CD14-positive monocyte (primary cell): Measurements from ENCODE around the gene RPL18. TPM values are rescaled to one million over a fixed set of nuclear protein-coding genes. Genes with fewer than 3 reads are reported as not detected.

Source experiments
- DNase-seq, 3 donors: peaks; one replicate each; pipeline ENCODE4 v3.0.0-alpha.2; 2011 to 2022
- H2AFZ ChIP-seq: 2 replicates; pipeline ENCODE4 v1.6.0; 2012; ENCODE audit warnings: mild to moderate bottlenecking, low read depth, low read length, inconsistent platforms; ENCODE audit not compliant: insufficient read depth, poor library complexity, severe bottlenecking
- H3K27ac ChIP-seq, 2 donors: 1 replicate in 1 of 2; 2 replicates in 1 of 2; pipeline ENCODE4 v1.5.1; 2012 to 2013; ENCODE audit warnings: low read length in 2 of 2, control low read depth in 1 of 2, inconsistent platforms in 1 of 2, low read depth in 1 of 2, mild to moderate bottlenecking in 1 of 2
- H3K27me3 ChIP-seq, 2 donors: one replicate each; pipeline versions ENCODE4 v1.6.0 to v1.6.1; 2011 to 2013; ENCODE audit warnings: low read length in 2 of 2; ENCODE audit not compliant: control insufficient read depth in 2 of 2, insufficient read depth in 2 of 2
- H3K36me3 ChIP-seq, 2 donors: replicated peaks in 1 of 2; 1 replicate in 1 of 2; 2 replicates in 1 of 2; pipeline versions ENCODE4 v1.5.1 to v1.6.1; 2012 to 2013; ENCODE audit warnings: low read length in 2 of 2, control low read depth in 1 of 2, inconsistent platforms in 1 of 2, mild to moderate bottlenecking in 1 of 2; ENCODE audit not compliant: insufficient read depth in 2 of 2, control insufficient read depth in 1 of 2
- H3K4me1 ChIP-seq, 2 donors: 1 replicate in 1 of 2; 2 replicates in 1 of 2; pipeline versions ENCODE4 v1.5.1 to v1.6.1; 2012 to 2013; ENCODE audit warnings: low read length in 2 of 2, control low read depth in 1 of 2, inconsistent platforms in 1 of 2, mild to moderate bottlenecking in 1 of 2, moderate library complexity in 1 of 2; ENCODE audit not compliant: insufficient read depth in 2 of 2, control insufficient read depth in 1 of 2
- H3K4me2 ChIP-seq: replicated peaks from 2 replicates; pipeline ENCODE3; 2012; ENCODE audit warnings: low read length, moderate library complexity, mild to moderate bottlenecking; ENCODE audit not compliant: poor library complexity, severe bottlenecking; ENCODE audit errors: extremely low read depth
- H3K4me3 ChIP-seq, 3 experiments: fragments of 200-600 bp in 1 of 3; sonication (generic) in 1 of 3; replicated peaks in 1 of 3; 1 replicate in 2 of 3; 2 replicates in 1 of 3; pipeline ENCODE4 v1.5.1; 2011 to 2013; ENCODE audit warnings: low read length in 3 of 3, mild to moderate bottlenecking in 3 of 3, control low read depth in 2 of 3, low read depth in 2 of 3, inconsistent platforms in 1 of 3, moderate library complexity in 1 of 3
- H3K79me2 ChIP-seq: 2 replicates; pipeline ENCODE4 v1.6.0; 2012; ENCODE audit warnings: mild to moderate bottlenecking, control low read depth, inconsistent platforms, low read length, moderate library complexity; ENCODE audit not compliant: insufficient read depth
- H3K9ac ChIP-seq: 2 replicates; pipeline ENCODE4 v1.6.0; 2017; ENCODE audit warnings: low read length, mild to moderate bottlenecking; ENCODE audit not compliant: insufficient read depth, poor library complexity, severe bottlenecking
- H3K9me3 ChIP-seq, 2 donors: replicated peaks in 1 of 2; 1 replicate in 1 of 2; 2 replicates in 1 of 2; pipeline versions ENCODE4 v1.5.1 to v1.6.1; 2012 to 2013; ENCODE audit warnings: low read length in 2 of 2, control low read depth in 1 of 2; ENCODE audit not compliant: control insufficient read depth in 1 of 2, insufficient read depth in 1 of 2
- H4K20me1 ChIP-seq: 2 replicates; pipeline ENCODE4 v1.6.0; 2012; ENCODE audit warnings: mild to moderate bottlenecking, low read length, control low read depth, moderate library complexity; ENCODE audit not compliant: insufficient read depth
- H3K27ac Mint-ChIP-seq, 7 donors: one replicate each; pipeline ENCODE4 v1.8.0; 2020; ENCODE audit warnings: mild to moderate bottlenecking in 7 of 7, mixed read lengths in 7 of 7, moderate library complexity in 6 of 7, inconsistent platforms in 2 of 7
- H3K27me3 Mint-ChIP-seq, 3 donors: one replicate each; pipeline ENCODE4 v1.8.0; 2021 to 2022; ENCODE audit warnings: low read depth in 3 of 3, mild to moderate bottlenecking in 3 of 3, mixed read lengths in 3 of 3, moderate library complexity in 3 of 3, inconsistent platforms in 1 of 3
- H3K36me3 Mint-ChIP-seq, 2 donors: one replicate each; pipeline ENCODE4 v1.8.0; 2020; ENCODE audit warnings: mixed read lengths in 2 of 2, inconsistent platforms in 1 of 2, mild to moderate bottlenecking in 1 of 2
- H3K4me1 Mint-ChIP-seq: one replicate; pipeline ENCODE4 v1.8.0; 2020; ENCODE audit warnings: mild to moderate bottlenecking, mixed read lengths
- H3K4me3 Mint-ChIP-seq, 2 donors: one replicate each; pipeline ENCODE4 v1.8.0; 2020; ENCODE audit warnings: mild to moderate bottlenecking in 2 of 2, mixed read lengths in 2 of 2, moderate library complexity in 1 of 2
- H3K9me3 Mint-ChIP-seq, 7 donors: one replicate each; pipeline ENCODE4 v1.8.0; 2020 to 2022; ENCODE audit warnings: mixed read lengths in 7 of 7, mild to moderate bottlenecking in 6 of 7, moderate library complexity in 6 of 7, inconsistent platforms in 2 of 7
- CTCF ChIP-seq: fragments of 200-600 bp; IDR thresholded peaks from one replicate; pipeline ENCODE4 v1.8.0; 2022; ENCODE audit warnings: antibody characterized with exemption, mild to moderate bottlenecking
- WGBS: methylation state at CpG from one replicate; pipeline ENCODE4 v1.1.5; 2013; ENCODE audit warnings: missing lambda C conversion rate; ENCODE audit not compliant: insufficient coverage; 5-methylcytosine and 5-hydroxymethylcytosine counted together
- intact Hi-C, 2 donors: fragments of 100-400 bp; cut with micrococcal nuclease; formaldehyde crosslinking; loops; one replicate each; pipeline versions ENCODE4 v1.15.0 to v1.15.1; 2023
- polyA plus RNA-seq, 3 donors: library from polyadenylated mRNA; depleted of rRNA in 1 of 3; unstranded in 2 of 3; stranded (reverse) in 1 of 3; fragments of 300-500 nt in 2 of 3; fragments of >200 nt in 1 of 3; fragmentation: Illumina TruSeq in 2 of 3; gene quantifications; 1 replicate in 2 of 3; 2 replicates in 1 of 3; pipeline ENCODE4 v1.2.3, GENCODE V29; 2012 to 2021

RPL18 gene
- polyA plus RNA-seq, 3 donors: 803 to 1,540 (median 892) TPM

- H3K4me1 ChIP-seq: peaks cover 58 to 63% of the 10 kb centered on the region in 2 donors
Observed at GRCh38 chr19:48618278-48618915, 581 bp downstream of the RPL18 start.

More at GRCh38 chr19:48618278-48618915, 581 bp downstream of the RPL18 start:
- peak overlapping the region; percentile 82 to 93 for H3K27ac ChIP-seq
- Mint-ChIP-seq H3K9me3 (peaks cover 0 to 3% (median 0%) of the 10 kb centered on the region in 7 donors), H3K4me3 (peak overlapping the region; percentile 94 to 97), H3K4me1 (peaks cover 51% of the 10 kb centered on the region), H3K36me3 (peaks cover 29 to 33% of the 10 kb centered on the region in 2 donors), H3K27ac (peak overlapping the region; percentile 95 to 99 (median 98)), H3K27me3 (peaks cover 0 to 2% (median 0%) of the 10 kb centered on the region in 3 donors)
- H3K4me3 ChIP-seq: peak overlapping the region; percentile 93 to 99 (median 96)
- H3K4me2 ChIP-seq: peak overlapping the region; percentile 96
- H3K27me3 ChIP-seq: no peaks in the 10 kb centered on the region
- peaks cover 30 to 31% of the 10 kb centered on the region in 2 donors for H3K36me3 ChIP-seq
- H3K9me3 ChIP-seq: no peaks in the 10 kb centered on the region
- TF ChIP-seq CTCF: no peak
- peaks cover 49% of the 10 kb centered on the region for H3K79me2 ChIP-seq
- peak overlapping the region; percentile 93 for H3K9ac ChIP-seq
- DNase-seq: no peak
- 2% methylated on average over 18 of the region's 18 CpGs for WGBS
- H2AFZ ChIP-seq: peak overlapping the region; percentile 86
- H4K20me1 ChIP-seq: peaks cover 41% of the 10 kb centered on the region
- intact Hi-C loops: loop anchor here (2.0 kb wide), 1 partner anchor 16 kb away; no protein-coding TSS in a partner anchor
